ENCODE data around the gene NOTCH1.

The NOTCH1 gene

DNA sequence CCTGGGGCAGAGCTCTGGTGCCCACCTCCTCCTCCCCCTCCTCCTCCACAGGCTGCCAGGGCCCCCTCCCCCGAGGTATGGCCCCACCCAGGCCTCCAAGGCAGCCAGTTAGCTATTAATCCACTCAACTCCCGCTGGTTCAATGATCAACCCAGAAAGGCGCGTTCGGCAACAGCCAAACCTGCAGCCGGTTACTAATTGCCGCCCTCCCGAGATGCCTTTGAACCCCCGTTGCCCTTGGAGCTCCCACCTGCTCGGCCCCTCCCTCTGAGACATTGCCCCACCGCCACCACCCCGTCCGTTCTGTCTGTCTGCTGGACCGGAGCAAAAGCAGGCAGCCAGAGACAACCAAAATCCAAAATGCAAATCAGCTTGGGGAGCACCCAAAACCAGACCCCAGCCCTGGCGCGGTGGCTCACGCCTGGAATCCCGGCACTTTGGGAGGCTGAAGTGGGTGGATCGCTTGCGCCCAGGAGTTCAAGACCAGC, 25.8 kb downstream of the NOTCH1 start:
- Mint-ChIP-seq H3K9me3 (no peaks in the 10 kb centered on the region), H3K36me3 (peaks cover 3% of the 10 kb centered on the region), H3K4me3 (peak overlapping the region; percentile 14), H3K27ac (no peak overlapping the region), H3K27me3 (no peaks in the 10 kb centered on the region), H3K4me1 (no peaks in the 10 kb centered on the region)
- DNase-seq (ENCODE audit: low spot score in 2 of 2) (no peak), ATAC-seq (ENCODE audit: low read depth) (peak; percentile 29)

DNA sequence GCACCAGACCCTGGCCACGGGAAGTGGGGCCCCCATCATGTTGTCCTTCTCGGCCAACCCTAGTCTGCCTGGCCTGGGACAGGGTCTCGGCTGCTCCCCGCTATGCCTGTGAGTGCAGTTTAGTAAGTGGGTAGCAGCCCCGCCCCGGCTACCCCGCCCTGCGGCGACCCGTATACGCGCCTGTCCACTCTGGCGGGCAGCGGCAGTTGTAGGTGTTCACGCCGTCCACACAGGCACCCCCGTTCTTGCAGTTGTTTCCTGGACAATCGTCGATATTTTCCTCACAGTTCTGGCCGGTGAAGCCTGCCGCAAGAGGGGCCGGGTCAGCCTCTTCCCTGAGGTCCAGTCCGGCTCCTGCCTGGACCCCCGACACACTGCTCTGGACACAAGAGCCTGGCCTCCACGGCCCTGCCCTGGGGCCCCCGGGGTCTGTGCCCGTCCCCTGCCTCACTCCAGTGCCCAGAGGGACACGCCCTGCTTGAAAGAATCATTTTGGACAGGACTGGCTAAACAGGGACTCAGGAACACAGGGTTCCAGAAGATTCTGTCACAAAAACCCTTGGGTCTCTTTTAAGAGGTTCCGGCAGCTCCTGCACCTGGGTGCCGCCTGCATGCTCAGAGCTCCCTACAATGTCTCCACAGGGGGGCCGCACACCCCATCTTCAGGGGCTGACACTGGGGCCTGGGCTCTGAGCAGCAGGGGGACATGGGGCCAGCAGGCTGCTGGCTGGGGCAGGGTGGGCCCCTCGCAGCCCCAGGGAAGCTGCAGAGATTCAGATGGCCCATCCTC, 26.4 kb downstream of the NOTCH1 start:
- H3K4me3 Mint-ChIP-seq: no peak overlapping the region
- H3K27ac Mint-ChIP-seq: no peak overlapping the region
- no peaks in the 10 kb centered on the region for H3K27me3 Mint-ChIP-seq
- DNase-seq (ENCODE audit: low spot score in 2 of 2) (no peak), ATAC-seq (ENCODE audit: low read depth) (no peak)
- peaks cover 3% of the 10 kb centered on the region for H3K36me3 Mint-ChIP-seq
- H3K4me1 Mint-ChIP-seq: no peaks in the 10 kb centered on the region
- H3K9me3 Mint-ChIP-seq: no peaks in the 10 kb centered on the region

DNA sequence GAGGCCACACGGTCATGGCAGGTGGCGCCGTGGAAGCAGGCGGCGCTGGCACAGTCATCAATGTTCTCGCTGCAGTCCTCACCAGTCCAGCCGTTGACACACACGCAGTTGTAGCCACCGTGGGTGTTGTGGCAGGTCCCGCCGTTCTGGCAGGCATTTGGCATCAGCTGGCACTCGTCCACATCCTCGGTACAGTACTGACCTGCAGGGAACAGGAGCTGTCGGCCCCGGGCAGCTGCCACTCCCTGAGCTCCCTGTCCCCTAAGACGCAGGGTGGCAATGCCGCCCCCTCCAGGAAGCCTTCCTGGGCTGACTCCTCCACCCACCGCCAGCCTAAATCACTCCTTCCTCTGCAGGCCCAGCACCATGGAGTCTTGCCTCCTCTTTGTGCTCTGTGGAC, 27.2 kb downstream of the NOTCH1 start:
- ATAC-seq (ENCODE audit: low read depth): no peak
- Mint-ChIP-seq H3K36me3 (peaks cover 3% of the 10 kb centered on the region), H3K9me3 (no peaks in the 10 kb centered on the region), H3K4me3 (no peak overlapping the region), H3K27ac (no peak overlapping the region), H3K27me3 (no peaks in the 10 kb centered on the region), H3K4me1 (no peaks in the 10 kb centered on the region)
- no peak for DNase-seq (ENCODE audit: low spot score in 2 of 2)

DNA sequence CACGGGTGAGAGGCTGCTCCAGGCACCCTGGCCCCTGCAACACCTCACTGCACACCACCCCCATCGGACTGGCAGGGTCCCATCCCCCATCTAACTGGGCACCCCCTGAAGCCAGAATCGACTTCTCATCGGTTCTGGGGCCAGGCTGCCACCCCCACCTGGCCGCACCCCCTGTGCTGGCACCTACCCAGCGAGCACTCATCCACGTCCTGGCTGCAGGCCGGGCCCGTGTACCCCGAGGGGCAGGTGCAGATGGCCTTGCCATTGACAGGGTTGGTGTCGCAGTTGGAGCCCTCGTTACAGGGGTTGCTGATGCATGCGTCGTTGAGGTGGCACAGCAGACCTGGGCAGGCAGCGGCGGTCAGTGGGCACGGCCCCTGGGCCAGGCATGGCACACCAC, 27.9 kb downstream of the NOTCH1 start:
- no peak overlapping the region for H3K4me3 Mint-ChIP-seq
- H3K9me3 Mint-ChIP-seq: no peaks in the 10 kb centered on the region
- DNase-seq (ENCODE audit: low spot score in 2 of 2) (no peak), ATAC-seq (ENCODE audit: low read depth) (no peak)
- no peak overlapping the region for H3K27ac Mint-ChIP-seq
- no peaks in the 10 kb centered on the region for H3K4me1 Mint-ChIP-seq
- H3K36me3 Mint-ChIP-seq: peaks cover 5% of the 10 kb centered on the region
- no peaks in the 10 kb centered on the region for H3K27me3 Mint-ChIP-seq

DNA sequence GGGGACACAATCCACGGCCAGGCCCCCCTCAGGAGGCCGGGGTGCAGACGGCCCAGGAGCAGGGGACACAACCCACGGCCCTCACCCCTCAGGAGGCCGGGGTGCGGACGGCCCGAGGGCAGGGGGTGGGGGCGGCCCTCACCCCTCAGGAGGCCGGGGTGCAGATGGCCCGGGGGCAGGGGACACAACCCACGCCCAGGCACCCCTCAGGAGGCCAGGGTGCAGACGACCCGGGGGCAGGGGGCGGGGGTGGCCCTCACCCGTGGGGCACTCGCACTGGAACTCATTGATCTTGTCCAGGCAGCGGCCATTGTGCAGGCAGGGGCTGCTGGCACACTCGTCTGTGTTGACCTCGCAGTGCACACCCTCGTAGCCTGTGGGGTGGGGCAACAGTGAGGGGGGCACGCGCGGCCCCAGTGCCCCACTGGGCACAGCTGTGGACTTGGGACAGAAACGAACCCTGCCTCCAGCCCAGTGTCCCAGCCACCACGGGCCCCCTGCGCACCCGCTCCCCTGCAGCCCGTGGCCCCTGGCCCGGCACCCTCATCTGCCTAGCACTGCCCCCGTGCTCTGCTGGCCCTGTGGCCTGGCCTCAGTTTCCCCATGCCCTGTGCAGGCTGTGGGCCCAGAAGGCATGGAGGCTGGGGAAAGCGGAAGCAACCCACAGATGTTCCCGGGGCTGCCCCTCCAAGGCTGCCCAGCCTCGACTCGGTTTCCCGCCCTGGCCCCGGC, 28.7 kb downstream of the NOTCH1 start:
- Mint-ChIP-seq H3K27ac (no peak overlapping the region), H3K27me3 (no peaks in the 10 kb centered on the region), H3K4me3 (no peak overlapping the region), H3K4me1 (no peaks in the 10 kb centered on the region), H3K36me3 (peaks cover 5% of the 10 kb centered on the region), H3K9me3 (no peaks in the 10 kb centered on the region)
- DNase-seq (ENCODE audit: low spot score in 2 of 2) (no peak), ATAC-seq (ENCODE audit: low read depth) (no peak)

DNA sequence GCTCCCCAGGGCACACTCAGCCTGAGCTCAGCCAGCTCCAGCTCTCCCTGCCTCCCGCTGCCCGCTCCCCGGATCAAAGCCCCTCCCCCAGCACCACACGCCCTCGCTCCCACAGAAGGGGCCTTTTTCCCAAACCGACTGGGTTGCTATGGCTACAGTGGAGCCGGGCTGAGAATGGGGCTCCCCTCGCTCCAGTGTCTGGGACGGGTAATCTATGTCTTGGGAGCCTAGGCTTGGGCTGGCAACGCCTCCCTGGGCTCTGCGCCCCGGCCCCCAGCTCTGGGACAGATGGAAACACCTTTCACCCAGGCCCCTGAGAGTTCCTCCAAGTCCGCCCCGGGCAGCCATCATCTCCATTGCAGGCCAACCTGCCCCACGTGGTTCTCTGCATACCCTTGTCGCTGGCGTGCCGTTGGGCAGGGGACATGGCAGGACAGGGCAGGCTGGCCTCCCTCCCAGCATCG, 29.6 kb downstream of the NOTCH1 start:
- no peak overlapping the region for H3K4me3 Mint-ChIP-seq
- no peaks in the 10 kb centered on the region for H3K4me1 Mint-ChIP-seq
- H3K9me3 Mint-ChIP-seq: no peaks in the 10 kb centered on the region
- H3K27me3 Mint-ChIP-seq: no peaks in the 10 kb centered on the region
- H3K36me3 Mint-ChIP-seq: peaks cover 5% of the 10 kb centered on the region
- ATAC-seq (ENCODE audit: low read depth): no peak
- no peak overlapping the region for H3K27ac Mint-ChIP-seq
- no peak for DNase-seq (ENCODE audit: low spot score in 2 of 2)

DNA sequence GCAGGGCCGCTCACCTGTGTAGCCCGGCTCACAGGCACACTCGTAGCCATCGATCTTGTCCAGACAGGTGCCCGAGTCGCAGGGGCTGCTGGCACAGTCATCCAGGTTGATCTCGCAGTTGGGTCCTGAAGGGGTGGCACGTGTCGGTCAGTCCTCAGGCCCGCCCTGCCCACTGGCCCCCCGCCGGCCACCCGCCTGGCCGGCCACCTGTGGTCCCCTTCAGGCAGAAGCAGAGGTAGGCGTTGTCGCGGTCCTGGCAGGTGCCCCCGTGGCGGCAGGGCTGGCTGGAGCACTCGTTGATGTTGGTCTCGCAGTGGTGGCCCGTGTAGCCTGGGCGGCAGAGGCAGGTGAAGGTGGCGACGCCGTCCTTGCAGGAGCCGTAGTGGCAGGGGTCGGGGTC, 30.6 kb downstream of the NOTCH1 start:
- Mint-ChIP-seq H3K4me3 (no peak overlapping the region), H3K27ac (no peak overlapping the region), H3K4me1 (no peaks in the 10 kb centered on the region), H3K9me3 (no peaks in the 10 kb centered on the region), H3K36me3 (peaks cover 5% of the 10 kb centered on the region), H3K27me3 (no peaks in the 10 kb centered on the region)
- ATAC-seq (ENCODE audit: low read depth): no peak
- DNase-seq (ENCODE audit: low spot score in 2 of 2): no peak

DNA sequence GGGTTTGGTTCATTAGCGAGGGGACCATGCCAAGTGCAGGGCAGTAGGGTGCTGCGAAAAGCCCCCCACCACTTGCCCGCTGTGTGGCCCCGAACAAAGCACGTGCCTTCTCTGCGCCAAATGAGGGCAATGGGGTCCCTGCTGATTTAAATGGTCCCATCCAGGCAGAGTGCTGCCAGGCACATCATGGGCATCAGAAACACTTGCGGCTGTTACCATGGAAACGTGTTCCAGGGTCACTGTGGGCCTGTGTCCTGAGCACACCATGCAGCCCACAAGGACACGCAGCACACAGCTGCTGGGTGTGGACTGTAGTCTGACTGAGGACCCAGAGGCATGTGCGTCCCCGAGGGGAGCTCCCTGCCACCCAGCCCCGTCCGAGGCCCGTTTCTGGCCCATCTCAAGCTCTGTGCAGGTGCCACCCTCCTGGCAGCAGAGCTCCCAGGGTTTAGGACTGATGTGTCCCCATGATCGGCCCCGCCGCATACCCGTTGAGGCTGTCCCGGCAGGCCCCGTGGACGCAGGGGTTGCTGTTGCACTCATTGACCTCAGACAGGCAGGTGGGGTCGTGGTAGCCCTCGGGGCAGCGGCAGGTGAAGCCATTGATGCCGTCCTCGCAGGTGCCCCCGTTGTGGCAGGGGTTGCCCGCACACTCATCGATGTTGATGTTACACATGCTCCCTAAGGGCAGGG, 31.7 kb downstream of the NOTCH1 start:
- Mint-ChIP-seq H3K36me3 (peaks cover 5% of the 10 kb centered on the region), H3K9me3 (no peaks in the 10 kb centered on the region), H3K4me3 (no peak overlapping the region), H3K27ac (no peak overlapping the region), H3K4me1 (no peaks in the 10 kb centered on the region), H3K27me3 (no peaks in the 10 kb centered on the region)
- DNase-seq (ENCODE audit: low spot score in 2 of 2) (no peak), ATAC-seq (ENCODE audit: low read depth) (no peak)

DNA sequence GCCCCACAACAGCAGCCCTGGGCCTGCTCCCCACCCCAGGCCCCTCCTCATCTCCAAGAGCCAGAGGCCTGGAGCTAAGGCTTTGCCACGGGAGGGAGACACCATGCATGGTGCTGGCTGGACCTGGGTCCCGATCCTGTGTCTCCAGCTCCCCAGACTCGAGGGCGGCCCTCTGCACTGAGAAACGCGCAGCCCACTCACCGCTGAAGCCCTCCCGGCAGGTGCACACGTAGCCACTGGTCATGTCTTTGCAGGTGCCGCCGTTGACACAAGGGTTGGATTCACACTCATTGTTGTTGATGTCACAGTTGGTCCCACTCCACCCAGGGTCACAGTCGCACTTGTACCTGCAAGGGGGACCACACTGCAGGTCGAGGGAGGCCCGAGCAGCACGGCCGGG, 32.7 kb downstream of the NOTCH1 start:
- Mint-ChIP-seq H3K4me3 (no peak overlapping the region), H3K36me3 (peaks cover 5% of the 10 kb centered on the region), H3K27me3 (no peaks in the 10 kb centered on the region), H3K27ac (no peak overlapping the region), H3K9me3 (no peaks in the 10 kb centered on the region), H3K4me1 (no peaks in the 10 kb centered on the region)
- ATAC-seq (ENCODE audit: low read depth): no peak
- DNase-seq (ENCODE audit: low spot score in 2 of 2): no peak

DNA sequence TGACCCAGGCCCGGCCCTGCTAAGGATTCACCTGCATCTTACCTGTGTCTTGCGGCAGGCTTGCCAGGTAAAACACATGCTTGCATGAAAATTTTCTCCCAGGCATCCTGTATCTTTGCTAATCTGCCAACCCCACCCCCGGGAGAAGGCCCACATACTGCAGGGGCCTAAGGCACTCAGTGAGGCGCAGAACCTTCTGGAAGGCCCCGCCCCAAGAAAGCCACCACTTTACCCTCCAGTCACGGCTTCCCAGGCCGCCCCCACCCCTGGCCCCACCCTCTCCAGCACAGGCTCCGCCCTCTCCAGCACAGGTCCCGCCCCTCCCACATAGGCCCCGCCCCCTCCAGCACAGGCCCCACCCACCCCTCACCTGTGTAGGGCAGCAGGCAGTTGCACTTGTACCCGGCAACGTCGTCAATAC, 33.2 kb downstream of the NOTCH1 start:
- Mint-ChIP-seq H3K4me3 (no peak overlapping the region), H3K9me3 (no peaks in the 10 kb centered on the region), H3K36me3 (peaks cover 5% of the 10 kb centered on the region), H3K4me1 (no peaks in the 10 kb centered on the region), H3K27ac (no peak overlapping the region), H3K27me3 (no peaks in the 10 kb centered on the region)
- ATAC-seq (ENCODE audit: low read depth) (peak; percentile 54), DNase-seq (ENCODE audit: low spot score in 2 of 2) (no peak)

DNA sequence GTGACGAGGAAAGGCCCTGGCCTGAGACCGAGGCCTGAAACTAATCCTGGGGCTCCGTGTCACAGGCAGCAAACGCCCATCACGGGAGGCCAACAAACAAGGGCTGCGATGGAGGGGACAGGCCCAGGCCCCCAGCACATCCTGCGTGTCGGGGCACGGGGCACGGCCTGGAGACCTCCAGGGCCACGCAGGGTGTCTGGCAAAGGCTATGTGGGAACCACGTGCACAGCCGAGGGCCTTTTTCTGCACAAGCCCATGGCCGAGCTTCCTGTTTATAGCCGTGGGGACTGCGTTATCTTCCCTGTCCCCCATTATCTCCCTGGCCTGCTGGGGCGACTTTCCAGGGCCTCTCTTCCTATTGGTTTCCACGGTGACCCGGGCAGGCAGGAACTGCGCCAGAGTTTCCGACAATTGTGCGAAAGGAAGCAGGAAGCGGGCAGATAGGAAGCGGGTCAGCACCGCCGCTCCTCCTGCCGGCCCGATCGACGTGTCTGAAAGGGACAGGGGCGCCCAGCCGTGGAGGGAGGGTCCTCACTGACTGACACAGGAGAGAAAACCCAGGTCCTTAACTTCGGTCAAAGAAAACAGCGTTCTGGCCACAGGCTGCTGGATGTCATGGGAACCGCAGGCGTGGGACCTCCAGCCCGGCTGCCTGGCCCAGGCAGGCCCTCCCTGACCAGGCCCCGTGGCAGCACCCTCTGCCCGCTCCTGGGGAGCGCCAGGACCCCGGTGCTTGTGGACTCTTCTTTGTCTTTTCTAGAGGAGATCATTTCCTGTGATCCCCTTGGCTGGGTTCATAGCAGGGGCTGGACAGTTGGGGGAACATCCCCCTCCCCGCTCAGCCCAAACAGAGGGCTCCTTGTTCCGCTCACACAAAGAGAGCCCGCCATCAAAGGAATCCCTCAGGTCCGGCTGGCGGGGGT, 33.9 kb downstream of the NOTCH1 start:
- H3K4me1 Mint-ChIP-seq: no peaks in the 10 kb centered on the region

DNA sequence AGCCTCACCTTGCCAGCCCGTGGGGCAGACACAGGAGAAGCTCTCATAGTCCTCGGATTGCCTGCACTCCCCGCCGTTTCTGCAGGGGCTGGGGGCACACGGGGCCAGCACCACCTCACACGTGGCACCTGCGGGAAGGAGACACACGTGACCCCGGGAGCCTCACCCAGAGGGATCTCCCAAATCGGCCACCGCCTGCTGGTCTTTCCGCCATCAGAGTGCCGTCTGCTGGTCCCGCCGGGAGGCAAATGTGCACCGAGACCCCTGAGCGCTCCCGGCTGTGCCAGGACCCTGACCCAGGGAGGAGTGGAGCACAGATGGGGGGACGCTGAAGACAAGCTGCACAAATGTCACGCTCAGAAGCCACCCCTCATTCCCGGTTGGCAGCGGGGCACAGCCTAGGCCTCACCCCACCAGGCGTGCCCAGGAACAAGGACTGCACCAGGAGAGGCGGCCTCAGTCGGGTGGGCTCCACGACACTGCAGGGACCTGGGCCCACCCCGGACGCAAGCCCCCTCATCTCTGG, 34.6 kb downstream of the NOTCH1 start:
- H3K36me3 Mint-ChIP-seq: peaks cover 6% of the 10 kb centered on the region
- no peaks in the 10 kb centered on the region for H3K9me3 Mint-ChIP-seq
- H3K27me3 Mint-ChIP-seq: no peaks in the 10 kb centered on the region
- H3K4me1 Mint-ChIP-seq: no peaks in the 10 kb centered on the region
- DNase-seq (ENCODE audit: low spot score in 2 of 2): no peak
- no peak overlapping the region for H3K4me3 Mint-ChIP-seq
- H3K27ac Mint-ChIP-seq: no peak overlapping the region
- no peak for ATAC-seq (ENCODE audit: low read depth)

More for the DNA sequence above, 33.9 kb downstream of the NOTCH1 start:
- Mint-ChIP-seq H3K36me3 (peaks cover 5% of the 10 kb centered on the region), H3K27me3 (no peaks in the 10 kb centered on the region), H3K9me3 (no peaks in the 10 kb centered on the region), H3K27ac (no peak overlapping the region), H3K4me3 (no peak overlapping the region)
- DNase-seq (ENCODE audit: low spot score in 2 of 2): no peak
- ATAC-seq (ENCODE audit: low read depth): no peak

DNA sequence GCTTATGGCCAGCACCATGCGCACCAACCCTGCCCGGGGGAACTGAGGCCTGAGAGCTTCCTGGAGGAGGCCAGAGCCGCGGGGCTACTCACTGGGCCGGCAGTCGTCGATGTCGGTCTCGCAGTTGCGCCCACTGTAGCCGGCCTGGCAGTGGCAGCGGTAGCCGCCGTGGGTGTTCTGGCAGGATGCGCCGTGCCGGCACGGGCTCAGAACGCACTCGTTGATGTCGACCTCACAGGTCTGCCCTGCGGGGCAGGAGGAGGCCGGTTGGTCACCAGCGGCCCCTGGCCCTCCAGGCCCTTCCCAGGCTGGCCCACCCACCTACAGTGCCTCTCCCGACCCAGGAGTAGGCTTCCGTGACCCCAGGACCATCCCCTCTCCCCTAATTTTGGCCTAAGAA, 35.3 kb downstream of the NOTCH1 start:
- Mint-ChIP-seq H3K4me1 (no peaks in the 10 kb centered on the region), H3K9me3 (no peaks in the 10 kb centered on the region), H3K36me3 (peaks cover 7% of the 10 kb centered on the region), H3K27me3 (no peaks in the 10 kb centered on the region), H3K4me3 (no peak overlapping the region), H3K27ac (no peak overlapping the region)
- ATAC-seq (ENCODE audit: low read depth): no peak
- DNase-seq (ENCODE audit: low spot score in 2 of 2): no peak

All from memory B cell (primary cell).